ENCODE data around the gene ANKZF1. TPM values are rescaled to one million over a fixed set of nuclear protein-coding genes. Genes with fewer than 3 reads are reported as not detected.
"Not testable (repeated sequence)": the region's sequence is repeated elsewhere in the genome, so short reads cannot be mapped to it uniquely, and the experiment has no call there.

The ANKZF1 gene
- polyA plus RNA-seq (ENCODE audit: insufficient read length in 4 of 4): 10 to 100 TPM; 28.0 to 76.6 (median 51.3) TPM

GRCh38 chr2:219229305-219230058 lies at the start of gene ANKZF1, which contains the start of gene ATG9A:
Gene ANKZF1 (plus strand): TSS chr2:219229806. CDS start chr2:219230258, 452 bp downstream.
Gene ATG9A (minus strand): TSS chr2:219229636. CDS start chr2:219228024, 1,612 bp downstream.
- peak; percentile 93 to 97 (median 95) for DNase-seq (ENCODE audit: low read depth in 4 of 4, low spot score in 3 of 4)

GRCh38 chr2:219180961-219181360 lies 48.6 kb upstream of the ANKZF1 start:
- DNase-seq (ENCODE audit: low read depth in 4 of 4, low spot score in 3 of 4): no peak

GRCh38 chr2:219181531-219181930 lies 48.1 kb upstream of the ANKZF1 start:
- DNase-seq (ENCODE audit: low read depth in 4 of 4, low spot score in 3 of 4): no peak

- no peak for DNase-seq (ENCODE audit: low read depth in 4 of 4, low spot score in 3 of 4)
These were observed 47.1 kb upstream of the ANKZF1 start for GRCh38 chr2:219182331-219183150.

GRCh38 chr2:219183151-219183772 lies 46.3 kb upstream of the ANKZF1 start:
- no peak for DNase-seq (ENCODE audit: low read depth in 4 of 4, low spot score in 3 of 4)

GRCh38 chr2:219184121-219184520 lies 45.5 kb upstream of the ANKZF1 start:
- no peak for DNase-seq (ENCODE audit: low read depth in 4 of 4, low spot score in 3 of 4)

GRCh38 chr2:219186754-219187456 lies 42.7 kb upstream of the ANKZF1 start:
- DNase-seq (ENCODE audit: low read depth in 4 of 4, low spot score in 3 of 4): no peak

GRCh38 chr2:219197388-219197787 lies 32.2 kb upstream of the ANKZF1 start:
- DNase-seq (ENCODE audit: low read depth in 4 of 4, low spot score in 3 of 4): no peak

- no peak for DNase-seq (ENCODE audit: low read depth in 4 of 4, low spot score in 3 of 4)
These were observed 30.6 kb upstream of the ANKZF1 start for GRCh38 chr2:219198974-219199373.

- no peak for DNase-seq (ENCODE audit: low read depth in 4 of 4, low spot score in 3 of 4)
These were observed 30.0 kb upstream of the ANKZF1 start for GRCh38 chr2:219199470-219200211.

- DNase-seq (ENCODE audit: low read depth in 4 of 4, low spot score in 3 of 4): not testable (repeated sequence)
These were observed 28.9 kb upstream of the ANKZF1 start for GRCh38 chr2:219200502-219201326.

GRCh38 chr2:219201331-219201730 lies 28.3 kb upstream of the ANKZF1 start:
- DNase-seq (ENCODE audit: low read depth in 4 of 4, low spot score in 3 of 4): not testable (repeated sequence)

- no peak for DNase-seq (ENCODE audit: low read depth in 4 of 4, low spot score in 3 of 4)
These were observed 25.0 kb upstream of the ANKZF1 start for GRCh38 chr2:219204425-219205164.

GRCh38 chr2:219205165-219205538 lies 24.5 kb upstream of the ANKZF1 start:
- no peak for DNase-seq (ENCODE audit: low read depth in 4 of 4, low spot score in 3 of 4)

- no peak for DNase-seq (ENCODE audit: low read depth in 4 of 4, low spot score in 3 of 4)
These were observed 23.7 kb upstream of the ANKZF1 start for GRCh38 chr2:219205981-219206327.

GRCh38 chr2:219206328-219207133 lies 23.1 kb upstream of the ANKZF1 start, which contains the start of gene ZFAND2B:
Gene ZFAND2B (plus strand): TSS chr2:219206782. CDS start chr2:219206988, 206 bp downstream.
- peak; percentile 86 to 91 (median 90) for DNase-seq (ENCODE audit: low read depth in 4 of 4, low spot score in 3 of 4)

- no peak for DNase-seq (ENCODE audit: low read depth in 4 of 4, low spot score in 3 of 4)
These were observed 22.3 kb upstream of the ANKZF1 start for GRCh38 chr2:219207134-219207883.
